VCaP (cell line): ENCODE results near the gene KRTAP5-1.

Experiments used
- H3K27ac ChIP-seq: fragments of 450-650 bp; 2 replicates; pipeline ENCODE4 v1.5.1; 2017
- CTCF ChIP-seq: fragments of 450-650 bp; conservative IDR thresholded peaks from 2 replicates; pipeline ENCODE4 v1.5.1; 2017; ENCODE audit warnings: mild to moderate bottlenecking, moderate library complexity

The KRTAP5-1 gene

DNA sequence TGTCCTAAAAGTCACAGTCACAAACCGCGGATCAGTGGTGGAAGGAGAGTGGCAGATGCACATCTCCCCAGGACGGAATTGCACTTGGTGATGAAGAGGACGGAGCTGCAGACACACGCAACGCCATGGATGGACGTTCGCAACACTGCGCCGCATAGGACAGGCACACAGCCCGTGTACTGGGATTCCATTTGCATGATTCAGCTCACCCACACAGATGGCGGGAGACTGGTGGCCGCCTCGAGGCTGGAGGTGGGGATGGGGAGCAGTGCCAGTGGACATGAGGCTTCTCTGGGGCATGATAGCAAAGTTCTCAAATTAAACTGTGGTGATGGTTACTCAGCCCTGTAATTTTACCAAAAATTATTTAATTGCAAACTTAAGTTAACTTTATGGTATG lies 50.4 kb downstream of the KRTAP5-1 start:
- no peak for TF ChIP-seq CTCF
- H3K27ac ChIP-seq = no peak overlapping the region
